GM23338 (cell line): ENCODE data around the gene CCDC69. TPM values are rescaled to one million over a fixed set of nuclear protein-coding genes. Genes with fewer than 3 reads are reported as not detected.

ENCODE experiments used
- ATAC-seq: fragments of 200-7000 bp; cut with Tn5 transposase; 3 replicates; pipeline ENCODE4 v1.9.1; 2020
- DNase-seq: peaks from one replicate; pipeline ENCODE4 v3.0.0-alpha.2; 2015; ENCODE audit warnings: low spot score
- H2AFZ ChIP-seq: fragments of 200-600 bp; sonication (generic); 2 replicates; pipeline ENCODE4 v1.8.0; 2016; ENCODE audit warnings: antibody characterized with exemption, mild to moderate bottlenecking, moderate library complexity
- H3F3A ChIP-seq: fragments of 200-600 bp; sonication (generic); replicated peaks from 2 replicates; pipeline ENCODE4 v1.8.0; 2017; ENCODE audit warnings: antibody characterized with exemption, mixed run types, low read depth
- H3K27ac ChIP-seq: fragments of 200-600 bp; sonication (generic); 2 replicates; pipeline ENCODE4 v1.6.1; 2016; ENCODE audit warnings: low read depth
- H3K27me3 ChIP-seq: fragments of 200-600 bp; sonication (generic); 2 replicates; pipeline ENCODE4 v1.8.0; 2016; ENCODE audit warnings: mild to moderate bottlenecking, mixed run types, moderate library complexity; ENCODE audit not compliant: insufficient read depth
- H3K36me3 ChIP-seq: fragments of 200-600 bp; sonication (generic); 2 replicates; pipeline ENCODE4 v1.8.0; 2016; ENCODE audit warnings: mild to moderate bottlenecking; ENCODE audit not compliant: insufficient read depth
- H3K4me1 ChIP-seq: fragments of 200-600 bp; sonication (generic); 2 replicates; pipeline ENCODE4 v1.8.0; 2016; ENCODE audit warnings: mild to moderate bottlenecking, moderate library complexity; ENCODE audit not compliant: insufficient read depth
- H3K4me2 ChIP-seq: fragments of 200-600 bp; sonication (generic); 2 replicates; pipeline ENCODE4 v1.7.1; 2017; ENCODE audit warnings: mixed run types
- H3K4me3 ChIP-seq: fragments of 200-600 bp; sonication (generic); 2 replicates; pipeline ENCODE4 v1.6.1; 2016; ENCODE audit warnings: mixed run types
- H3K79me2 ChIP-seq: fragments of 200-600 bp; sonication (generic); replicated peaks from 2 replicates; pipeline ENCODE4 v1.8.0; 2017; ENCODE audit warnings: mild to moderate bottlenecking; ENCODE audit not compliant: insufficient read depth
- H3K9me2 ChIP-seq: fragments of 200-600 bp; sonication (generic); 2 replicates; pipeline ENCODE4 v1.8.0; 2017; ENCODE audit not compliant: insufficient read depth
- H4K20me1 ChIP-seq: fragments of 200-600 bp; sonication (generic); replicated peaks from 2 replicates; pipeline ENCODE4 v1.8.0; 2017; ENCODE audit warnings: mild to moderate bottlenecking; ENCODE audit not compliant: insufficient read depth
- H3K27ac Mint-ChIP-seq: 2 replicates; pipeline ENCODE4 v1.8.0; 2020; ENCODE audit warnings: inconsistent platforms, mild to moderate bottlenecking, moderate library complexity, mixed read lengths
- H3K27me3 Mint-ChIP-seq: 3 replicates; pipeline ENCODE4 v1.8.0; 2022; ENCODE audit warnings: low read depth, mild to moderate bottlenecking, moderate library complexity, mixed read lengths, inconsistent platforms; ENCODE audit not compliant: insufficient read depth, poor library complexity
- H3K36me3 Mint-ChIP-seq: 3 replicates; pipeline ENCODE4 v1.8.0; 2021; ENCODE audit warnings: low read depth, mild to moderate bottlenecking, inconsistent platforms, moderate library complexity, mixed read lengths
- H3K4me1 Mint-ChIP-seq: 3 replicates; pipeline ENCODE4 v1.8.0; 2020; ENCODE audit warnings: mild to moderate bottlenecking, inconsistent platforms, mixed read lengths
- H3K4me3 Mint-ChIP-seq: 3 replicates; pipeline ENCODE4 v1.8.0; 2021; ENCODE audit warnings: moderate library complexity, mild to moderate bottlenecking, inconsistent platforms, mixed read lengths
- H3K9me3 Mint-ChIP-seq: 3 replicates; pipeline ENCODE4 v1.8.0; 2020; ENCODE audit warnings: moderate library complexity, mild to moderate bottlenecking, inconsistent platforms, mixed read lengths
- CREB1 ChIP-seq: fragments of 250-450 bp; sonication (Bioruptor Pico); IDR thresholded peaks from 2 replicates; pipeline ENCODE4 v1.5.0; 2020; ENCODE audit warnings: low read depth, mild to moderate bottlenecking, moderate library complexity
- ETS1 ChIP-seq: IDR thresholded peaks from 2 replicates; pipeline ENCODE4 v1.6.1; 2016; ENCODE audit warnings: antibody characterized with exemption
- EZH2 ChIP-seq: fragments of 200-600 bp; sonication (generic); IDR thresholded peaks from one replicate; pipeline ENCODE4 v1.8.0; 2017; ENCODE audit warnings: antibody characterized with exemption, mild to moderate bottlenecking, low read depth; ENCODE audit not compliant: unreplicated experiment
- EZH2phosphoT487 ChIP-seq: fragments of 200-600 bp; sonication (generic); IDR thresholded peaks from one replicate; pipeline ENCODE4 v1.8.1; 2018; ENCODE audit warnings: antibody characterized with exemption; ENCODE audit not compliant: unreplicated experiment
- JUNB ChIP-seq: IDR thresholded peaks from one replicate; pipeline ENCODE4 v1.6.1; 2016; ENCODE audit warnings: antibody characterized with exemption; ENCODE audit not compliant: unreplicated experiment
- NANOG ChIP-seq: IDR thresholded peaks from 2 replicates; pipeline ENCODE4 v1.6.1; 2016; ENCODE audit warnings: antibody characterized with exemption, borderline replicate concordance
- POLR2AphosphoS5 ChIP-seq: IDR thresholded peaks from 2 replicates; pipeline ENCODE4 v1.6.1; 2016; ENCODE audit warnings: antibody characterized with exemption, low read depth
- STAT1 ChIP-seq: IDR thresholded peaks from one replicate; pipeline ENCODE4 v1.6.1; 2016; ENCODE audit warnings: antibody characterized with exemption; ENCODE audit not compliant: unreplicated experiment
- ZNF114 ChIP-seq: fragments of 250-450 bp; sonication (Bioruptor Pico); IDR thresholded peaks from 2 replicates; pipeline ENCODE4 v1.5.0; 2020; ENCODE audit warnings: mild to moderate bottlenecking, moderate library complexity
- ZNF331 ChIP-seq: fragments of 250-450 bp; sonication (Bioruptor Pico); IDR thresholded peaks from 2 replicates; pipeline ENCODE4 v1.5.0; 2020; ENCODE audit warnings: low read depth, mild to moderate bottlenecking, moderate library complexity
- ZNF462 ChIP-seq: fragments of 250-450 bp; sonication (Bioruptor Pico); IDR thresholded peaks from 2 replicates; pipeline ENCODE4 v1.5.0; 2020; ENCODE audit warnings: mild to moderate bottlenecking, moderate library complexity
- polyA plus RNA-seq: library from polyadenylated mRNA; unstranded; fragments of >200 nt; fragmentation: Nextera tagmentation; extraction: Ambion mirVana; gene quantifications from 2 replicates; pipeline ENCODE4 v1.2.1, GENCODE V29; 2016
- total RNA-seq: library from RNA; depleted of rRNA; stranded (reverse); fragments of >200 nt; shearing (Covaris generic); gene quantifications from 2 replicates; pipeline ENCODE4 v1.2.3, GENCODE V29; 2014
- TF ChIP-seq, protein P1 (sequence below): IDR thresholded peaks from one replicate; pipeline ENCODE4 v1.6.1; 2018; ENCODE audit warnings: antibody characterized with exemption; ENCODE audit not compliant: unreplicated experiment
- TF ChIP-seq, protein P2 (sequence below), 2 experiments: fragments of 200-600 bp in 1 of 2; sonication (generic) in 1 of 2; conservative IDR thresholded peaks; 2 replicates each; pipeline versions ENCODE4 v1.5.1 to v1.6.1; 2016 to 2017; ENCODE audit warnings: antibody characterized with exemption in 2 of 2, low read depth in 2 of 2, mild to moderate bottlenecking in 2 of 2, moderate library complexity in 1 of 2

Gene CCDC69
- total and polyA plus RNA-seq, 2 experiments from 2014 or later = 2.7 to 5.3 TPM

GRCh38 chr5:151138114-151138513 is 85.8 kb downstream of the CCDC69 start:
- DNase-seq = no peak
- peaks cover 6% of the 10 kb centered on the region; the same call in 1 of the 2 replicates for H4K20me1 ChIP-seq
- Mint-ChIP-seq H3K27me3 (peaks cover 9% of the 10 kb centered on the region), H3K27ac (no peak overlapping the region), H3K4me1 (peaks cover 15% of the 10 kb centered on the region), H3K4me3 (no peak overlapping the region), H3K9me3 (no peaks in the 10 kb centered on the region), H3K36me3 (peaks cover 22% of the 10 kb centered on the region)
- peaks cover 13% of the 10 kb centered on the region for H3K4me1 ChIP-seq
- no peak for ATAC-seq
- H3K4me3 ChIP-seq = no peak overlapping the region
- H3K36me3 ChIP-seq = peaks cover 17% of the 10 kb centered on the region
- H3K27ac ChIP-seq = no peak overlapping the region
- H3K9me2 ChIP-seq = no peaks in the 10 kb centered on the region
- no peak overlapping the region for H2AFZ ChIP-seq
- H3K27me3 ChIP-seq = no peaks in the 10 kb centered on the region
- H3K79me2 ChIP-seq = 0 out of 2 replicates have a peak, but pooled peaks cover 3% of the 10 kb centered on the region
- H3K4me2 ChIP-seq = no peak overlapping the region
- TF ChIP-seq, protein P1, sequence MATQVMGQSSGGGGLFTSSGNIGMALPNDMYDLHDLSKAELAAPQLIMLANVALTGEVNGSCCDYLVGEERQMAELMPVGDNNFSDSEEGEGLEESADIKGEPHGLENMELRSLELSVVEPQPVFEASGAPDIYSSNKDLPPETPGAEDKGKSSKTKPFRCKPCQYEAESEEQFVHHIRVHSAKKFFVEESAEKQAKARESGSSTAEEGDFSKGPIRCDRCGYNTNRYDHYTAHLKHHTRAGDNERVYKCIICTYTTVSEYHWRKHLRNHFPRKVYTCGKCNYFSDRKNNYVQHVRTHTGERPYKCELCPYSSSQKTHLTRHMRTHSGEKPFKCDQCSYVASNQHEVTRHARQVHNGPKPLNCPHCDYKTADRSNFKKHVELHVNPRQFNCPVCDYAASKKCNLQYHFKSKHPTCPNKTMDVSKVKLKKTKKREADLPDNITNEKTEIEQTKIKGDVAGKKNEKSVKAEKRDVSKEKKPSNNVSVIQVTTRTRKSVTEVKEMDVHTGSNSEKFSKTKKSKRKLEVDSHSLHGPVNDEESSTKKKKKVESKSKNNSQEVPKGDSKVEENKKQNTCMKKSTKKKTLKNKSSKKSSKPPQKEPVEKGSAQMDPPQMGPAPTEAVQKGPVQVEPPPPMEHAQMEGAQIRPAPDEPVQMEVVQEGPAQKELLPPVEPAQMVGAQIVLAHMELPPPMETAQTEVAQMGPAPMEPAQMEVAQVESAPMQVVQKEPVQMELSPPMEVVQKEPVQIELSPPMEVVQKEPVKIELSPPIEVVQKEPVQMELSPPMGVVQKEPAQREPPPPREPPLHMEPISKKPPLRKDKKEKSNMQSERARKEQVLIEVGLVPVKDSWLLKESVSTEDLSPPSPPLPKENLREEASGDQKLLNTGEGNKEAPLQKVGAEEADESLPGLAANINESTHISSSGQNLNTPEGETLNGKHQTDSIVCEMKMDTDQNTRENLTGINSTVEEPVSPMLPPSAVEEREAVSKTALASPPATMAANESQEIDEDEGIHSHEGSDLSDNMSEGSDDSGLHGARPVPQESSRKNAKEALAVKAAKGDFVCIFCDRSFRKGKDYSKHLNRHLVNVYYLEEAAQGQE = no peak
- TF ChIP-seq NANOG (no peak), EZH2phosphoT487 (no peak), ZNF462 (no peak), ZNF114 (CRISPR knock-in tag) (no peak), STAT1 (no peak), POLR2AphosphoS5 (no peak), EZH2 (no peak), CREB1 (no peak), JUNB (no peak), ETS1 (no peak), ZNF331 (no peak)
- TF ChIP-seq, protein P2, sequence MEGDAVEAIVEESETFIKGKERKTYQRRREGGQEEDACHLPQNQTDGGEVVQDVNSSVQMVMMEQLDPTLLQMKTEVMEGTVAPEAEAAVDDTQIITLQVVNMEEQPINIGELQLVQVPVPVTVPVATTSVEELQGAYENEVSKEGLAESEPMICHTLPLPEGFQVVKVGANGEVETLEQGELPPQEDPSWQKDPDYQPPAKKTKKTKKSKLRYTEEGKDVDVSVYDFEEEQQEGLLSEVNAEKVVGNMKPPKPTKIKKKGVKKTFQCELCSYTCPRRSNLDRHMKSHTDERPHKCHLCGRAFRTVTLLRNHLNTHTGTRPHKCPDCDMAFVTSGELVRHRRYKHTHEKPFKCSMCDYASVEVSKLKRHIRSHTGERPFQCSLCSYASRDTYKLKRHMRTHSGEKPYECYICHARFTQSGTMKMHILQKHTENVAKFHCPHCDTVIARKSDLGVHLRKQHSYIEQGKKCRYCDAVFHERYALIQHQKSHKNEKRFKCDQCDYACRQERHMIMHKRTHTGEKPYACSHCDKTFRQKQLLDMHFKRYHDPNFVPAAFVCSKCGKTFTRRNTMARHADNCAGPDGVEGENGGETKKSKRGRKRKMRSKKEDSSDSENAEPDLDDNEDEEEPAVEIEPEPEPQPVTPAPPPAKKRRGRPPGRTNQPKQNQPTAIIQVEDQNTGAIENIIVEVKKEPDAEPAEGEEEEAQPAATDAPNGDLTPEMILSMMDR (conservative IDR thresholded peaks at IDR 0.05; ENCODE audit: low read depth in 2 of 2) = no peak
- no peaks in the 10 kb centered on the region for H3F3A ChIP-seq
